GM19240 (cell line): ENCODE data around the gene GNB2.

ENCODE experiments used
- DNase-seq: peaks from one replicate; pipeline ENCODE4 v3.0.0; 2011; ENCODE audit warnings: low spot score; ENCODE audit not compliant: insufficient read length

The GNB2 gene

DNA sequence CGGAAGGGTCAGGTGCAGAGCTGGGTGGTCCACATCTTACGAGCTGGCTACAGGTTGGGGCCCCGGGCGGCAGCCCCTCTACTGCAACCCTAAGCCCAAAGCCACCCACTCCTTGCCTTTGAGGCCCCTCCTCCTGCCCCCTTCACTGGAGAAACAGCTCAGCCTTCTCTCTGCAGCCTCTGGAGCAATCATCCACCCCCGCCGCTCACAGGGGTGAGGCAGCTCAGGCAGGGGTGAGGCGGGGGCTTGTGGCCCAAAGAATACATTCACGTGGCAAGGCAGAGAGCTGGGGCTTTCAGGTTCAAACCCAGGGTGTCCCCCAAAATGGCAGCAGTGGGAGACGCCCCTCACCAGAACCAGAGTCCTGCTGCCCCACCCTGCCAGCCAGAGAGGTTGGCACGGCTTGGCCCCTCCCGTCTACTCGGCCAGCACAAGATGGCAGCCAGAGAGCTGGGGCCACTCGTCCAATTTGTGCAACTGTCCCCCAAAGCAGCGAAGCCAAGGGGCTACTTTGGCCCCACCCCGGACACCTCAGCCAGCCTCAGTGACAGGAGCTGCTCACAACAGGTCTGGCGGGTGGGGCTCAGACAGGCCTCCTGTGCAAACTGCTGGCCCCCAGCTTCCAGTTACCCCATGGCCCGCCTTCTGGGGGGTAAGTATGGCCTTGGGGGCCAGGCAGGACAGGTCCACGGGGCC, 7.2 kb downstream of the GNB2 start:
- DNase-seq, result no peak

DNA sequence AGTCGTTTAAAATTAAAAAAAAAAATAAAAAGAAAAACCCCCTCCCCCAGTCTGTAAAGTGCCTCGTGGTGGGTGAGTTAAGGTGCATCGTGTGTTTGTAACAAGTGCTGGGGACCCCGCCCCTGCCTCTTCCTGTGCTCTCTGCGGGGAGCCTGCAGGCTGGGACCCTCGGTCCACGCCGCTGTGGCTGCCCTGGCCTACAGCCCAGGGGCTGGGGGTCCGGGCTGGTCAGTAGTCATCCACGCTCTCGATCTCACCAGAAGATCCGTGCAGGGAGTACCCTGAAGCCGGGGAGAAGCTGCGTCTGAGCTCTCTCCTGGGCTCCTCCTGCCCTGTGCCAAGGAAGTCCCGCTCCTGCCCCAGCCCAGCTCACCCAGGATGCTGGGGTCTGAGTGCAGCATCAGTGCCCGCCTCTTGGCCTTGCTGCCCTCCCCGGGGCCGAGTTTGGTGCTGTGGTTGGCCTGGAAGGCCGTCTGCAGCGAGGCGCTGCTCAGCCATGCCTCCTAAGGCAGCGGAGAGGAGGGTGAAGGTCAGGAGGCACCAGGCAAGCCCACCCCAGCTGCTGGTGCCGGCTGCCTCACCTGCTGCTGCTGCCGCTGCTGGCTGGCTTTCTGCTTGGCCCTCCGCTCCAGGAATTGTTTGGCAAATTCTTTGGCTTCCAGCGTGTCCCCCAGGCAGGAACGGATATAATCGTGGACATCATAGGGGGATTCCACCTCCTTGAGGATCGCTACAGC, 8.1 kb downstream of the GNB2 start:
- DNase-seq, result no peak

DNA sequence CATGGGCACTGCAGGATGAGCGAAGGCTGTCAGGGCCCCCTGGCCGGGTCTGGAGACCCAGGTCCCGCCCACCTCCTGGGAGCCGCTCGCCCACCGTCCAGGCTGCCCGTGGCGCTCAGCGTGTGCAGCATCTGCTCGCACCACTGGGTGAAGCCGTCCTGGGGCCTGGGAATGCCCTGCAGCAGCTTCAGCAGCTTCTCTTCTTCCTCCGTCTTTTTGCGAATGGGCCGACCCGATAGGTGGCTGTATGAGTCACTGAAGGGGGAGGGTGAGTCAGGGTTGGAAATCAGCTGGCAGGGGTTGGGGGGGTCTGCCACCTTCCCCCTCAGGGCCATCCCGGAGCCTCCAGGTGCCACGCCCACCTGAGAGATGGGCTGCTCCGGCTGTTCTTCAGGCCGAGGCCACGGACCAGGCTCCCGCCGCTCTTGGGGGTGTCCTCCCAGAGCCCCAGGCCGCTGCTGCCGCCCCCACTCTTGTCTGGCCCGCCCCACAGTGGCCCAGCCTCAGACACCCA, 8.7 kb downstream of the GNB2 start:
- DNase-seq, result no peak

DNA sequence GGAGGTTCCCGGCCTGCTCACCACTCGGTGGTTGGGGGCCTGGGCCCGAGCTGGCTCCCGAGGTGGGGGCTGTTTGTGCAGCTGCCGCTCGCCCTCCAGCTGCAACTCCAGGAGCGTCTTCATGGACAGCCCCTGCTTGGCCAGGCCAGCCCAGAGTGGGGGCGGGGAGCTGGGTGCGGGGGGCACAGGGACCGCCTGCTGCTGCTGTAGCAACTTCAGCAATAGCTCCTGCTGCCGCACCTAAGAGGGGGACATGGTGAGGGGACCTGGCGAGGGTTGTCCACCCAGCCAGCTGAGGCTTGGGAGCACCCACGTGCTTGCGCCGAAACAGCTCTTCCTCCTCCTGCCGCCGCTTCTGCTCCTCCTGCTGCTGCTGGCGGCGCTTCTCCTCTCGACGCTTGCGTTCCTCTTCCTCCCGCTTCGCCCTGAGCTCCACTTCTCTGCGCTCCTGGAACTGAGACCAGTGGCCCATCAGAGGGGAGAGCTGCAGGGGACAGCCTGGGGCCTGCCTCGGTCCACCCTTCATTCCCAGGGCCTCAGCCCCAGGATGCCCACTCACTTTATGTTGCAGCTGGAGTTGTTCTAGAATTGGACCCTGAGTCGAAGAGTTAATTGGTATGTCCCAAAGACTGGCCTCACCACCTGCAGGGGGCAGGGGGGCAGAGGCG, 9.6 kb downstream of the GNB2 start:
- DNase-seq, result no peak

DNA sequence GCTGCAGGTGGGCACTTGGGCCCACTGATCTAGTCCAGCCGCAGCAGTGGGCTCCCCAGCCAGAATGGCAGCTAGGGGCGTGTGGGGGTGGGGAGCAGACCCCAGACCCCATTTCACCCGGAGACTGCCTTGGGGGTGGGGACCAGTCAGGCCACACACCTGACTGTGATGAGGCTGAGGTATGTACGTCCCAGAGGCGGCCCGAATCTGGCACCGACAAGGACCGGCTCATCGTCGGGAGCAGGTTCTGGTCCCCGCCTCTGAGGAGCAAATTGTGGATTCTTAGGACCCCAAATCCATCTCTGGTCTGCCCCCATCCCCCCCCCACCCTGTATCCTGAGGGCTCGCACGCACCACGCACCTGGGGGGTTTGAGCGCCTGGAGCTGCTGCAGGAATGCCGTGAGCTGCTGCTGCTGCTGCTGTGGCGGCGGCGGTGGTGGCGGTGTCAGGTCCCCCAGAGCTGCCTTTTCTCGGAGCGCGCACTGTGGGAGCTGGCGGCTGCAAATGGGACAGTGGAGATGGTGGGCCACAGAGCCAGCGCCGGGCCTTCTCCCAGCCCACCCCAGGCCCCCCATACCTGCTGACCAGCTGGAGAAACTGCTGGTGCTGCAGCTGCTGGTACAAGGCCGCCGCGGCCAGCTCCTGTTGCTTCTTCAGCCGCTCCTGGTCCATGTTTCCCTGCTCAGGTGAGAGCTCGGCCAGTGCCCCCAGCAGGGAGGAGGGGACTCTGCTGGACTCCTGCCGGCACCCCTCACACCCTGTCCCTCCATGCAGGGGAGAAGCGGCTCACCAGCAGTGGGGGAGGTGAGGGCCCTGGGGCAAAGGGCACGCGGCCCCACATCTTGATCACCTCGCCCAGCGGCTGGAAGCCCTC, 10.4 kb downstream of the GNB2 start:
- DNase-seq, result no peak

DNA sequence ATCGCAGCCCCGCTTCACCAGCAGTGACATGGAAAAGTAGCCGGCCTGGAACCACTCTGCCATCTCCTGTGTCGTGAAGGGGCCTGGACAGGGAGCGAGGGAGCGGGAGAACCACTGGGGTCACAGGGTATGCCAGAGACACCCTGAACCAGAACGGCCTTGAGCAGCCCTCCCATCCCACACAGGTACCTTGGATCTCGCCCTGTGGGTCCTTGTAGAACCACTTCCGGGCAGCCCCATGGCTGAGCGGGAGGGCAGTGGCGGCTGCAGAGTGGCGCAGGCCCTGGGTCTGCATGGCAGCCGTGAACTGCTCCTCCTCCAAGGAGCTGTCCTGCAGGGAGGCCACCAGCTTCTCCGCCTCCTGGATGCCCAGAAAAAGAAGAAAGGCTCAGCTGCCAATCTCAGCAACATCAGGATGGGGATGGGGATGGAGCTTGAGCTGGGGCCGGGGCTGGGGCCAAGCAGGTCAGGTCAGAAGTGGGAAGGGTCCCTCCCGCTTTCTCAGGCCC, 11.0 kb downstream of the GNB2 start:
- no peak for DNase-seq

DNA sequence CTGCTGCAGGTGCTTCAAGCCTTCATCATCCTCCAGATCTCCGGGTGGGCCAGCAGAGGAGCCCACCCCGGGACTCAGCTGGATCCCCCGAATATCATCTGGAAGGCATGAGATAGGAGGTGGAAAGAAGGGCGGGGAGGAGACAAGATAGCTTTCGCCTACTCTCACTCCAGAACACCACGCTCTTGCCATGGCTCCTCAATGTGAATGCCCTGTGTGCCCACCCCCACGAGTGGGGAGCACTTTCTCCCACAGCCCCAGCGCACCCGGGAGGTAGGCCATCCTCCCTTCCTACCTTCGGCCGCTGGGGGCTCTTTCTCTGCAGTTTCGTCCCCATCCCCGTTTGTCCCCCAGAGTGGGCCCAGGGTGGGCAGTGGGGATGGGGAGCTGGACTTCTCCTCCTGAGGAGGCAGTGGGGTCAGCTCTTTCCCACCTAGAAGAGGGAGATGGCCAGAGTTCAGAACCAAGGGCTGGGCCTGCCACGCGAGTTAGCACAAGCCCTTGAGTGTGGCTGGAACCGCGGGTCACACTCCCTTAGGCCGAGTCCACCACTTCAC, 11.6 kb downstream of the GNB2 start:
- no peak for DNase-seq

DNA sequence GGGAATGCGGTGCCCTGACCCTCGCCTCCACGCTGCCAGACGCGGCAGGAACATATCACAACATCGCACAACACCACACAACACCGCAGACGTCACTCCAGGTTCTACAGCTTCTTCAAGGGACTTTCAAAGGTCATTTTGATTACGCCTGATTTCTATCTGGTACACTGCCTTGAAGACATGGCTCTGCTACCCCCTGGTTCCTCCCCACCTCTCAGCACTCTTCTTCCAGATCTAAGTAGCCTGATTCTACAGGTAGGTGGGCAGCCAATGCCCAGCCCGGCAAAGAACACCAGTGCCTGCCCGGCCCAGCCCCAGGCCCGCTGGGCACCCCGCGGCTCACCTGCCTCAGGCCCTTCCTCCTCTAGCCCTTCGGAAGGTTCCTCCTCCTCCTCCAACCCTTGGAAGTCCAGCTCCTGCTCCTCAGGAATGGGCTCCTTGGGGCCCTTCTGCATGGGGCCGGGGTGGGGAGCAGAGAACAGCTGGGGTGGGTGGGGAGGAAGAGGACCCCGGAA, 12.1 kb downstream of the GNB2 start:
- no peak for DNase-seq

DNA sequence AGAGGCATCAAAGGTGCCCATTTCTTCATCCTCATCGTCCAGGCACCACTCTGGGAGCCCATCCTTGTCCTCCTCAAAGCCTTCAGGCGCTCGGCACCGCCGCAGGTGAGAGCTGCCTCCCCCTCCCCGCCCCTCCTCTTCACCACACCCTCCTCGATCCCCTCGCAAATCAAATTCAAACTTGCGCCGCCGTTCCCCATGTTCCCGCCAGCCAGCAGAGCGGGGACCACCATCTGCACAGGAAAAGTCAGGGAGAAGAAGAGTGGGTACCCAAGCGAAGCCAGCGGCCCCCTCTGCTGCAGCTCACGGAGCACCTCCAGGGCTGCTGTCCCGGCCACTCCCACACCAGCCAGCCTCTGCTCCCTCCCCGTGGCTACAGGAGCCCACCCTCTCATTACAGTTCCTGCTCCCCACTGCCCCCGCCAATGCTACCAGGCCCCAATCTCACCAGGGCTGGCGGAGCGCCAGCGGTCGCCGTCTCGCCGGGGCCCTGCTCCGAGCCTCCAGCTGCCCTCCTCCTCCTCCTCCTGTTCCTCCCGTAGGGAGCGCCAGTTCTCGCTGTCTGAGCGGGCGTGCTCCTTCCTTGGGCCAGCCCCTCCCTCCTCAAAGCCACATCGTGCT, 12.8 kb downstream of the GNB2 start:
- no peak for DNase-seq

DNA sequence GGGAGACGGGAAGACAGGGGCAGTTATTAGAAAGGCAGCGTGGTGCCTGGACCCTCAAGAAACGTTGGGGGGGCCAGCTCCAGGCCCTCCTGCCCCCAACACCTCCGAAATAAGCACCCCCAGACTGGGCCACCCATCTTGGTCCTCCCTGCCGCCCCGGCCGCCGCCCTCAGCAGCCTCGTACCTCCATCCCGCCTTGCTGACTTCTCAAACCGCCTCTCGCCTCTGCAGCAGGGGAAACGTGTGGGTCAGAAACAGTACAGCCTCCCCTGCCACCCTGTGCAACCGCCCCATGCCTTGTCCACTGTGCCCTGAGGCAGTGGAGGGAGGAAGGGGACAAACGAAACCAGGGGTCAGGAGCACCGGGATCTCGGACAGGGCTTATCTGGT, 13.3 kb downstream of the GNB2 start:
- DNase-seq, result no peak

DNA sequence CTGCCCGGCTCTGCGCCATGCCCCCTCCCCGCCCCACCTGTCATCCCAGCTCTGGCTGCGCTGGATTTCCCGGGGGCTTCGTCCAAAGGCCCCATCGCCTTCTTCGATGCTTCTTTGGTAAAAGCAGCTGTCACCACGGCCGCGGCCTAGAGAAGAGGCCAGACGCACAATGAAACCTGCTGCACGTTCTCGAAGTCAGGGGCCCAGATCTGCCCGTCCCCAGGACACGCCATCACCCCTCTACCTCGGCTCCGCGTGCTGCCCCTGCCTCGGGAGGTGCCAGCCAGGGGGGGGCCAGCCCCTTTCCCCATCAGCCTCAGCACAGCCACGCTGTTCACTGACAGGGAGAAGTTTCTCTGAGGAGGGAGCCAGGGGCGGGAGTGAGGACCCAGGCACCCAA, 13.7 kb downstream of the GNB2 start:
- DNase-seq, result no peak

DNA sequence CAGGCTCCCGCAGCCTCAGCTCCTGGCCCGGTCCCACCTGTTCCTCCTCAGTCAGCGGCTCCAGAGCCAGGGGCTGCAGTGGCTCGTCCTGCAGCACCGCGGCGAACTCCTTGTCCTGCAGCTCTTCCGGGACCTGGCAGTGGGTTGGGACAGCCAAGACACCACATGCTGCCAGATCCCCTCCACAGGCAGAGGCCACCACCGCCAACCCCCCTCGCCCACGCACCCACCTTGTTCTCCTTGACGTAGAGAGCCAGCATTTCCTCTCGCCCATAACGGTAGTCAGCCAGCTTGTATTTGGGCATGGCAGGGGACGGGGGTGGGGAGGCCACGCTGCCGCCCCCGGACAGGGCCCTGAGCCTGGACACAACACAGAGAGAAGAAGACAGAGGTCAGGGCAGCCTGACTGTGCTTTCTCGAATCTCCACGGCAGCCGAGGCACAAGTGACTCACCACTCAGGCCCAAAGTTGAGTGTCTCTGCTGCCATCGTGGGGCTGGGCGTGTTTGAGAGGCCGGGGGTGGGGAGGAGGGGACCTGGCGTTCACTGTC, 14.3 kb downstream of the GNB2 start:
- DNase-seq, result no peak

DNA sequence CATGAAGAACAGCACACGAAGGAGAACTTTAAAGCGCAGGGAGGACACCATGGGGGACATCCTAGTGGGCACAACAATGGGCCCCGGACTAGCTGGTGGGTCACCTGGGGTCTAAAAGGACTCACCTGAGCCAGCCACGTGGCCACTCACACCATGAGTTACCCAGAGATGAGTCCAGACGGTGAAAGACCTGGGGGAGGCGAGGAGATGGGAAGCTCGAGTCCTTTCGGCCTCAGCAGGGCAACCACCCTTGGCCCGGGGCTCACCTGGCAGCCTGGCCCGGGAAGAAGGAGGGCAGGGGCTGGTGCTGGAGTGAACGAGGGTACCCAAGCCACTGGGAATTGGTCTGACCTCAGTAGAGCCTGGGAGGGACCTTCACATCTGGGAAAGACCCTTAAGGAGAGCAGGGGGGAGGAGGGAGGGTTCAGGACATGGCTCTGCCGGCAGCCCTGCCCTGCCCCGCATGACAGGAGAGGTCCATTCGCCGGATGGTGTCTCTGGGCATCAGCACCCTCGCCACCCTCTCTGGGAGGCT, 14.9 kb downstream of the GNB2 start:
- DNase-seq, result no peak

DNA sequence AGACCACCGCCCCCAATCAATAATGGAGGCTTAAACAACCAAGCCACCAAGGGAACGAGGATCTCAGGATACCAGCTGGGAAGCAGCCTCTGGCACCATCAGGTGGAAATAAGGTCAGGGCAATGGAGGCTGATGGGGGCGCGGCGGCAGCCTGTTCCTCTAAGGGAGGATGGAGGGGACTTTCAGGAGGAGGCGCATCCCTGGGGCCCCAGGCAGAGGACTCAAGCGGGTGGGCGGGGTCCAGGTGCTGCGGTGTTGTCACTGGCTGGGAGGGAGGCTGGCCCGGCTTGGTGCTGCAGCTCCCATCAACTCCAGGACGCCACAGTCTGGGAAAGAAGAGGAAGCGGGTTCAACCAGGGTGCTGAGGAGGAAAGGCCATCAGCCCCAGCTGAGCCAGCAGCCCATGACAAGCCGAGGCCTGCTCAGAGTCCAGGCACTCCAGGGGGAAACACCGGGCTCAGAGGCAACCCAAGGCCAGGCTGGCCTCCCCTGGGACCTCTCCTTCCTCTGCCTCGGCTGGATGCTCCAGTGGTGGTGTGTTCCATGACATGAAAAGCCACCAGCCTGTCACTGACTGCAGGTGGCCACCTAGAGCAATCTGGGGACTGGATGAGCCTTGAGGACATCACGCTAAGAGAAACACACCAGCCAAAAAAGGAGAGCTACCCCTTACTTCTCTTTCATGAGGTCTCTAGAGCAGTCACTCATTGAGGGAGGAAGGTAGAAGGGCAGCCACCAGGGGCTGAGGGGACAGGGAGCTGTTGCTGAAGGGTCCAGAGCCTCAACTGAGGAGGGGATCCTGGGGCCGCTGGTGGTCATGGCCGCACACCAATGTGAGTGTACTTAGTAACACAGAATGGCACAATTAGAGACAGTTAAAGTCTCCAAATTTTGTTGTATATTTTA, 15.9 kb downstream of the GNB2 start:
- DNase-seq, result no peak

DNA sequence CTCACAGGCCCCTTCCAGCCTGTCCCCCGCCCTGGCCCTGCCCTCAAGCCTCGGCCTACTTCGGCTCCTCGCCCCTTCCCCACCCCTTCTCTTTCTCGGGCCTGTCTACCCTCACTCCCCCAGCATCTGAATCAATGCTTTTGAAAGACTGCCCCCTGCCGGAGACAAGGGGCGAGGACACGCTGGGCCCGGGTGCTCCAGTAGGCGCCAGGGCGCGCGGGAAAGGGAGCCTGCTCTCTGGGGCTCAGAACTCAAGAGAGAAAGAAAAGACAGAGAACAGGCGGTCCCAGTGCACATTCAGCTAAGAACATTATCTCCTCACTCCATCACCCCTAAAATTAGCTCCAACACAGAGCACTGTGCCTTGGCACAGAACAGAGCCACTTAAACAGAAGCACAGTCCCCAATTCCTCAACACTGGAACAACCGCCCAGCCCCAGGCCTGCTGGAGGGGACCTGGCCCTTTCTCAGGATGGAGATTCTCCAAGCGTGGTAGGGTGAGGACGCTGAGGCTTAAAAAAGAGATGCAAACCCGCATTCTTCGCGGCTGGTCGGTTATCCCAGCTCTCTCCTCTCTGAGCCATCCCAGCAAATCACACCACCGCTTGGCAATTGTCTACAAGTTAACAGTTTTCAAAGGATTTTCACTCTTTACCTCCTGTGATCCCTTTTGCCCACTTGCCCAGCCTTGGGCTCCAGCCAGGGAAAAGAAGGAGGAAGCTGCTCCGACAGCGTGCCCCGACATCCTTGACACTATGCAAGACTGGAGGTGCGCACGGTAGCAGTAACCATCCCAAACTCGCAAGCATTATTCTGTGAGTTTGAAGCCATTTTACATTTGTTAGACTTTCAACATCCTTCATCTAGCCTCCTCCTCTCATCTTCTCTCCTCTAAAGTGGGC, 18.4 kb downstream of the GNB2 start:
- peak; percentile 92 for DNase-seq

DNA sequence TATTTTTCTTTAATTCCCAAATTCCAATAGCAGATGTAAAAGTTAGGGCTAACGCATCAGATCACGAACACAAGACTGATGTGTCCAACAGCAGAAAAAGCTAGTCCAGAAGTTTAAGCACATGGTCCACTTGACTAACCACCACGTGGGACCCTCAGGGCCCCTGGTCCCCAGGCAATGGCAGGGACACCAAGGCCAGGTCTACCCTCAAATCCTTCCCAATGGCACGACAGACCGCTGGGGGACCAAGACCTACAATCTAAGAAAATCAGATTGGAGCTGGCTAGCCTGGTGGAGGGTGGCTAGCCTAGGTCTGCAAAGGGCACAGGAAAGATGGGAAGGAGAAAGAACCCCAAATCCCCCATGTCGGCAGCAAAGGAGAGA, 19.0 kb downstream of the GNB2 start:
- no peak for DNase-seq

DNA sequence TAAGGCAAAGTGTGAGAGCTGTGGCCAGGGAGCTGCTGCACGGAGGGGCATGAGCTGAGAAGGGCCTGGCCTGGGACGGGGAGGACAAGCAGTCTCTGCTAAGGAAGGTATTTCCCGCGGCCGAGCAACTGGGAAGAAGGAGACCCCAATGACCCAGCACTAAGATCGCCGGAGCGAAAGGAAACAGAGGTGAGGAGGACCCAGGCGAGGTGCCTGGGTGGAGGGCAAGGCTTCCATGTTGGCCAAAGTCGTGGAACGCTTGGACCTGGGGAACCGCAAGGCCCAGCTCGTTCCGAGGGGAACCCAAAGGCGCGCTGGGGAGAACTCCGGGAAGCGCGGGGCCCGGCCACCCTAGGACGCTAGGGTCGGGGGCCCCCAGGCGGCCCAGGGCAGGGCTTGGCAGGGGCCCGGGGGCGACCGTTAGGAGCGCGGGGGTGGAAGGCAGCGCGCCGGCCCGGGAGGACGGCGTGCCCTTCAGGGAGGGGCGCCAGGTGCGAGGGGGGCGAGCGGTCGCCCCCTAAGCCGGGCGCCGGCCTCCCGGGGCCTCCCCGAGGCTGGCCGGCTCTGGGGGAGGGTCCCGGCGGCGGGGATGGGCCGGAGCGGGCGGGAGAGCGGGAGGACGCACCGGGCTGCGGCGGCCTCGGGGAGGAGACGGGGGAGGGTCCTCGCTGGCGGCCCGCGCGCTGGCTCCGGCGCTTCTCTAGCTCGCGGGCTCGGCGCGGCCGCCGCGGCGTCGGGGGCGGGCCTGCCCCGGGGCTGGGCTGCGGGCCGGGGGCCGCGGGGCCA, 20.0 kb downstream of the GNB2 start:
- no peak for DNase-seq
